ENCODE results near the gene MYL9. TPM values are rescaled to one million over a fixed set of nuclear protein-coding genes. Genes with fewer than 3 reads are reported as not detected.
"Not testable (repeated sequence)": the region's sequence is repeated elsewhere in the genome, so short reads cannot be mapped to it uniquely, and the experiment has no call there.

The MYL9 gene
- total and polyA plus RNA-seq, 2 donors: 42.6 to 3,492 TPM

DNA sequence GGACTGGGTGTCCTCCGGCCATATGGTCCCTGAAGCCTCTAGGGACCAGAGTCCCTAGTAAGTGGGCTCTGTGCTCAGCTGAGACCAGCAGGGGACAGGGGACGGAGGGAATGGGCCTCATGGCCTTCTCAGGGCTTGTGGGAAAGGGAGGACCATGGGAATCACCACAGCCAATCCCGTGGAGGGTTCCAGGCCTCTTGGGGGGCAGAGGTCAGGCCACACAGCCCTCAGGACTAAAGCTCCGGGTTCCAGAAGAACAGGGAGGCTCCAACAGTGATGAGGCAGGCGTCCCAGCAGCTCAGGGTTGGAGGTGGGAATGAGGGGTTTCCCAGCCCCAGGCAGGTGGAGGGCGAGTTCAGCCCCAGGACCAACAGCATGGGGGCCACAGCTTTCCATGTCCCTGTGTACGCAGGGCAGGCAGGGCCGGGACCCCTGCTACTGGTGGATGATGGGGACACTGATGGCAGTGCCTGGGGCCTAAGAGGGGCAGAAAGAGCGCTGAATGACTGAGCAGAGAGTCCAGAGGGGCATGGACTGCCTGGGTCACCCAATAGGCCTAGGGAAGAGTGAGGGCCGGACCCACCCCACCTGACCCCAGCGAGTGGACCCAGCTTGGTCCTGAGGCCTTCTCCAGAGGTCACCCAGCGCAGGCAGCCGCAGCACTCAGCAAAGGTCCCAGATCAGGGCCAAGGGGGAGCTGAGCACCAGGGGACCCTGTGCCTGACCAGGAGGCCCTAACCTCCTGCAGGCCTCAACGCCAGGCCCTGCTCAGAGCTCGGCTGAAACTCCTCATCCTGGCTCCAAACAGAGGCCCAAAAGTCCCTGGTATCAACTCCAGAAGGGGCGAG is 8.8 kb downstream of the MYL9 start:
- WGBS: 55% methylated on average over 16 of the region's 16 CpGs
- Histone ChIP-seq H3K4me3 (ENCODE audit: low read depth, low read length) (no peak overlapping the region), H3K27ac (ENCODE audit: low read depth) (no peak overlapping the region), H3K36me3 (ENCODE audit: insufficient read depth) (no peaks in the 10 kb centered on the region), H3K4me1 (ENCODE audit: insufficient read depth) (no peaks in the 10 kb centered on the region)
- no peak for DNase-seq (ENCODE audit: extremely low spot score)

DNA sequence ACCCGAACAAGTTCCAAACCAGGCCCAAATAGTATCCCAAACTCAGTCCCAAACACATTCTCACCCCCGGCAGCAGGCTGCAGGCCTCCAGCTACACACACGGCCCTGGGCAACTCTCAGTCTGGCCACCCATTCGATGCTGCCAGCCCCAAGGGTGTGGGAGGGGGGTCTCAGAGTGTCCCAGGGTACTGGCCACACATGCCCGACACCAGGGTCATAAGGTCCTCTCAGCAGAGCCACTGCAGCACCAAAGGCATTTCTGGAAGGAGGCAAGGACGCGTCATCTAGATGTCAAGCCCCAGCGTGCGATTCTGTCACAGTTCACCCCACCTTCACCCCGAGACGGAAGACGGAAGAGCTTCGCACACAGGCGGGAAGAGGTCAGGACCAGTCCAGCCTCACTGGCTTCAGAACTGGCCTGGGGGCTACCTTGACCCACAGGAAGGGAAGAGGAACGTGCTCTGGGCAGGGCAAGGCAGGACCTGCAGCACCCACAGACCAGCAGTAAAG is 9.5 kb downstream of the MYL9 start:
- no peak for DNase-seq (ENCODE audit: extremely low spot score)
- 39% methylated on average over 15 of the region's 15 CpGs for WGBS
- Histone ChIP-seq H3K4me1 (ENCODE audit: insufficient read depth) (no peaks in the 10 kb centered on the region), H3K36me3 (ENCODE audit: insufficient read depth) (no peaks in the 10 kb centered on the region), H3K4me3 (ENCODE audit: low read depth, low read length) (no peak overlapping the region), H3K27ac (ENCODE audit: low read depth) (no peak overlapping the region)

DNA sequence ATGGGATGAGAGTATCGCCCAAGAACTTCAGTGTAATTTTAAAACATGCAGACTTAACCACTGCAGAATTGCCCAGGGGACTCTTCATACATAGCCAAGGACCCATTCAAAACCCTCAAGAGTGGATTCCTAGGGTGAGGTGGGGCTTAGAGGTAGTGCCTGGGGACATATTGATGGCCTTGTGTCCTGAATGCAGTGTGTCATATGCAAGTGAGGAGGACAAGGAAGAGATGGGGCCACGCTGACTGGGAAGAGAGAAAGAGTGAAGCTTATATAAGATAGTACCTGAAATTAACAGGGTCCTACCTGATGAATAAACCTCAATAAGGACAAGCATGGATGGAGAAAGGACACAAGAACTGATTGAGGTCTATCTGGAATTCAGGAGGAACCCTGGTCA is 13.9 kb downstream of the MYL9 start:
- no peaks in the 10 kb centered on the region for H3K4me1 ChIP-seq (ENCODE audit: insufficient read depth)
- no peak for DNase-seq (ENCODE audit: extremely low spot score)
- WGBS: 94% methylated on average over 2 of the region's 2 CpGs
- no peak overlapping the region for H3K27ac ChIP-seq (ENCODE audit: low read depth)
- no peak overlapping the region for H3K4me3 ChIP-seq (ENCODE audit: low read depth, low read length)
- H3K36me3 ChIP-seq (ENCODE audit: insufficient read depth): no peaks in the 10 kb centered on the region

DNA sequence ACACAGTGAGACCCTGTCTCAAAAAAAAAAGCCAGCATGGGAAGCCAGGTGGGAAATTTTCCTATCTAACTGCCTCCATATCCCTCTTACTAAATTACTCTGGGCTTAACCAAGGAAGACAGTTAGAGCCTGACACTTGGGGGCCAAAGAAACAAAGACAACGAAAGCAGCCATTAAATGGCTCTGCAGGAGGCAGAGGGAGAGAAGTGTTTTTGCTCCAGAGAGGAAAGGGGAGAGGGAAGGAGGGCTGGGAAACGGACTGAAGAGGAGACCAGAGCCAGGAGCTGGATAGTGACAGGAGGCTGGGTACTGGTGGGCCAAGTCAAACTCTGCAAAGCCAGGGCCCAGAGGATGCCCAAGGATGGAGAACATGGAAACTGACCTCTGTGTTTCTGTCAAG is 21.4 kb downstream of the MYL9 start:
- Histone ChIP-seq H3K4me3 (ENCODE audit: low read depth, low read length) (no peak overlapping the region), H3K4me1 (ENCODE audit: insufficient read depth) (no peaks in the 10 kb centered on the region), H3K27ac (ENCODE audit: low read depth) (no peak overlapping the region), H3K36me3 (ENCODE audit: insufficient read depth) (no peaks in the 10 kb centered on the region)
- DNase-seq (ENCODE audit: extremely low spot score): no peak
- 72% methylated on average over 2 of the region's 2 CpGs for WGBS

DNA sequence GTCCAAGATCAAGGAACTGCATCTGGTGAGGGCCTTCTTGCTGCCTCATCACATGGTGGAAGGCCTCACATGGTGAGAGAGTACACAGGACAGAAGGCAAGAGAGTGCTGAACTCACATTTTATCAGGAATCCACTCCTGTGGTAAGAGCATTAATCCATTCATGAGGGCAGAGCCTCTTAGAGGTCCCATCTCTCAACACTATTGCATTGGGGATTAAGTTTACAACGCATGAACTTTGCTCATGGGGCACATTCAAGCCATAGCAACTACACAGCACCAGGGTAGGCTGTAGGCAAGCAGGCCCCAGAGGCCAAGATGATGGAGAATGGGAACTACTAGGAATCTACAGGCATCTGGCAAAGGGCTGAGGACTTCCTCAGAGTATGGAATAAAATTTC is 22.1 kb downstream of the MYL9 start:
- H3K27ac ChIP-seq (ENCODE audit: low read depth): no peak overlapping the region
- no peak for DNase-seq (ENCODE audit: extremely low spot score)
- 68% methylated on average over 1 of the region's 1 CpG for WGBS
- H3K4me1 ChIP-seq (ENCODE audit: insufficient read depth): no peaks in the 10 kb centered on the region
- no peaks in the 10 kb centered on the region for H3K36me3 ChIP-seq (ENCODE audit: insufficient read depth)
- no peak overlapping the region for H3K4me3 ChIP-seq (ENCODE audit: low read depth, low read length)

DNA sequence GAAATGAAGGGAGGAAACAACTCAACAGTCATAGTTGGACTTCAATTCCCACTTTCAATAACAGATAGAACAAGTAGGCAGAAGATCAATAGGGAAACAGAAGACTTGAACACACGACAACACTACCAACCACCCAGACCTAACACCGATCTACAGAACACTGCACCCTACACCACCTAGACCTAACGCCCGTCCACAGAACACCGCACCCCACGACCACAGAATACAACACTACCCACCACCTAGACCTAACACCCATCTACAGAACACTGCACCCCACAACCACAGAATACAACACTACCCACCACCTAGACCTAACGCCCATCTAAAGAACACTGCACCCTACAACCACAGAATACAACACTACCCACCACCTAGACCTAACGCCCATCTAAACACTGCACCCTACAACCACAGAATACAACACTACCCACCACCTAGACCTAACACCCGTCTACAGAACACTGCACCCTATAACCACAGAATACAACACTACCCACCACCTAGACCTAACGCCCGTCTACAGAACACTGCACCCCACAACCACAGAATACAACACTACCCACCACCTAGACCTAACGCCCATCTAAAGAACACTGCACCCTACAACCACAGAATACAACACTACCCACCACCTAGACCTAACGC is 22.9 kb downstream of the MYL9 start:
- H3K4me3 ChIP-seq (ENCODE audit: low read depth, low read length); H3K27ac ChIP-seq (ENCODE audit: low read depth); H3K36me3 ChIP-seq (ENCODE audit: insufficient read depth); DNase-seq (ENCODE audit: extremely low spot score); H3K4me1 ChIP-seq (ENCODE audit: insufficient read depth): not testable (repeated sequence)
- 95% methylated on average over 13 of the region's 13 CpGs for WGBS

DNA sequence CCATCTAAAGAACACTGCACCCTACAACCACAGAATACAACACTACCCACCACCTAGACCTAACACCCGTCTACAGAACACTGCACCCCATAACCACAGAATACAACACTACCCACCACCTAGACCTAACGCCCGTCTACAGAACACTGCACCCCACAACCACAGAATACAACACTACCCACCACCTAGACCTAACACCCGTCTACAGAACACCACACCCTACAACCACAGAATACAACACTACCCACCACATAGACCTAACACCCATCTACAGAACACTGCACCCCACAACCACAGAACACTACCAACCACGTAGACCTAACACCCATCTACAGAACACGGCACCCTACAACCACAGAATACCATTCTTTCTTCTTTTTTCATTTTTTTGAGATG is 23.4 kb downstream of the MYL9 start:
- H3K27ac ChIP-seq (ENCODE audit: low read depth); H3K4me1 ChIP-seq (ENCODE audit: insufficient read depth); H3K4me3 ChIP-seq (ENCODE audit: low read depth, low read length); H3K36me3 ChIP-seq (ENCODE audit: insufficient read depth); DNase-seq (ENCODE audit: extremely low spot score): not testable (repeated sequence)
- WGBS: 93% methylated on average over 6 of the region's 6 CpGs

DNA sequence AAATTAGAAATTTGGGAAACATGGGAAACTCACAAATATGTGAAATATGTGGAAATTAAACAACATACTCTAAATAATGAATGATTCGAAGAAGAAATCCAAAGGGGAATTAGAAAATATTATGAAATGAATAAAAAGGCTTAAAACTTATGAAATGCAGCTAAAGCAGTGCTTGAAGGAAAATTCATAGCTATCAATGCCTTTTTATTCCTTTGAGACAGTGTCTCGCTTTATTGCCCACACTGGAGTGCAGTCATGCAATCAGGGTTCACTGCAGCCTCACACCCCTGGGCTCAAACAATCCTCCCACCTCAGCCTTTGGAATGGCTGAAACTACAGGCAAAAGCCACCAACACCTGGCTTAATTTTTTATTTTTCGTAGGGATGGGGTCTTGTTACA is 24.2 kb downstream of the MYL9 start:
- 94% methylated on average over 3 of the region's 3 CpGs for WGBS
- DNase-seq (ENCODE audit: extremely low spot score): no peak
- Histone ChIP-seq H3K36me3 (ENCODE audit: insufficient read depth) (no peaks in the 10 kb centered on the region), H3K4me3 (ENCODE audit: low read depth, low read length) (no peak overlapping the region), H3K4me1 (ENCODE audit: insufficient read depth) (no peaks in the 10 kb centered on the region), H3K27ac (ENCODE audit: low read depth) (no peak overlapping the region)

DNA sequence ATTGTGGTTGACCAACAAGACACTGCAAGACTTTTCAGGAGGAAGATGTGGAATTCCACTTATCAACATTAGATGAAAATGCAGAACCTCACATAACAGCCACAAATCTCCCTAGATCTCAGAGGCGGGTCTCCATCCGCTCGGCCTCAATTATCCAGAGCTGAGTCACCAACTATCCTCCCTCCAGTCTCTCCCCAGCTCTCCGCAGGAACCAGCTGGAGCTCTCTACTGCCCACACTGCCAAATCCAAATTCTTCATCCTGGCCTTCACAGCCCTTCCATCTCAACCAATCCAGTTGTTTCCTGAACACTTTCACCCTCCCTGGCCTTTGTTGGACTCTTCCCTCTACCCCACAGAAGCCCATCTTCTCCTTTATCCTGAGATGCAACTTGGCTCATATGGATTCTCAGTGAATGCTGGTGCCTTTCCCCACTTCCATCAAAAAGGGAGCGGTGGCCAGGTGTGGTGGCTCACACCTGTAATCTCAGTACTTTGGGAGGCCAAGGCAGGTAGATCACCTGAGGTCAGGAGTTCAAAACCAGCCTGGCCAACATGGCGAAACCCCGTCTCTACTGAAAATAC is 28.6 kb downstream of the MYL9 start:
- DNase-seq (ENCODE audit: extremely low spot score): no peak
- Histone ChIP-seq H3K27ac (ENCODE audit: low read depth) (no peak overlapping the region), H3K4me3 (ENCODE audit: low read depth, low read length) (no peak overlapping the region), H3K36me3 (ENCODE audit: insufficient read depth) (no peaks in the 10 kb centered on the region), H3K4me1 (ENCODE audit: insufficient read depth) (no peaks in the 10 kb centered on the region)
- WGBS: 63% methylated on average over 7 of the region's 7 CpGs

DNA sequence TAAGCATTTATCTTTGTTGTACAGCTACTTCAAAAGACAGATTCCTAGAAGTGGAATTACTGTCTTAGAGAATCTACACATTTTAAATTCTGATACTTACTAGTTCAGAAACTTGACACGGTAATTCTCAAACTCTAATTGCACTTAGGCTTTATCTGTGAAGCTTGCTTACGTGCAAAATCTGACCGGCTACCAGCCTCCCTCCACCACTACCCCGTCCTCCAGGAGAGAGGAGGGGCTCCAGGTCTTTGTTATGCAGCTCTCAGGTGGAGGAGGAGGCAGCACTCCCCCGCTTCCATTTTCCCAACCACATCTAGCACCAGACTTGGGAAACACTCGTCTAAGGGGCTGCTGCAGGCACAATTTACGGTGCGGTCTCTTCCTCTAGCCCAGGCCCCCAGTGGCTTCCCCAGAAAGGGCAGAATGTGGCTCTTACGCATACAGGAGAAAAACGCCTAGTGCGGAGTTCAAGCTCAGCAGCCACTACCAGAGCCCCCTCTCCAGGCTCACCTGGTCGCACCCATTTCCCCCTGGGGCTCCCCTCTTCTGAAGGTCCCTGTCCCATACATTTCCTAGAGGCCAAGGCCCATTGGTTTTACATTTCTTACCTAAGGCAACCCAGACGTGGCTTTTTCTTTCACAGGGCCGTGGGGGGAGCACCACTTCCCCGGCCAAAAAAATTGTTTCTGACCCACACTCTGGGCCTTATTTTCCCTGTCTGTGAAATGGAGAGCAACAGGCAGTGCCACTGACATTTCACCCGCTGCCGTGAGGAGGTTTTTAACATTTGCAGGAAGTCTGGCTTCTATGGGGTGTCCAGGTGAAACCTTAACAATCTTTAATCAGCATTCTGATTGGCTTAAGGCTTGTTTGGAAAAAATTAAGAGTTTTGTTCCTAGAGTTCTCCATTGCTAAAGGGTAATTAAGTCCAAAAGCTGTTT is 30.5 kb downstream of the MYL9 start:
- Histone ChIP-seq H3K4me3 (ENCODE audit: low read depth, low read length) (no peak overlapping the region), H3K4me1 (ENCODE audit: insufficient read depth) (no peaks in the 10 kb centered on the region), H3K36me3 (ENCODE audit: insufficient read depth) (no peaks in the 10 kb centered on the region), H3K27ac (ENCODE audit: low read depth) (peak overlapping the region; percentile 87)
- WGBS: 67% methylated on average over 17 of the region's 17 CpGs
- DNase-seq (ENCODE audit: extremely low spot score): no peak

DNA sequence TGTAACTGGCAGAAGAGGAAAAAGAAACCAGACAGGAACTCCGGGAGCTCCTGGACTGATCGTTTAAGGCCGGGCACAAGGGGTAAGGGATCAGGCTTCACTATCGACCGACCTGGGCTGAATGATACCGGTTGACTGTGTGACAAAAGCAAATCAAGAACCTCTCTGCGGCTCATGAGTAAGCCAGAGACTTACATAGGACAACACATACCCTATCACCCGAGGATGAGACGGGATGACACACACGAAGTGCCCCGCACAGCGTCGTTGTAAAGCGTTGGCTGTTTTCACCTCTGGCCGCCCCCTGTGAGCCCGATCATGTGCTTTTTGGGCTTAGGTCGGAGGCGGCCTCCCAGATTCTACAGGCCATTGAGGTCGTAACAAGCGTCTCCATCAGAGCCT is 31.4 kb downstream of the MYL9 start:
- Histone ChIP-seq H3K36me3 (ENCODE audit: insufficient read depth) (no peaks in the 10 kb centered on the region), H3K4me1 (ENCODE audit: insufficient read depth) (no peaks in the 10 kb centered on the region), H3K4me3 (ENCODE audit: low read depth, low read length) (peak overlapping the region; percentile 83), H3K27ac (ENCODE audit: low read depth) (peak overlapping the region; percentile 87)
- no peak for DNase-seq (ENCODE audit: extremely low spot score)
- 19% methylated on average over 20 of the region's 20 CpGs for WGBS

DNA sequence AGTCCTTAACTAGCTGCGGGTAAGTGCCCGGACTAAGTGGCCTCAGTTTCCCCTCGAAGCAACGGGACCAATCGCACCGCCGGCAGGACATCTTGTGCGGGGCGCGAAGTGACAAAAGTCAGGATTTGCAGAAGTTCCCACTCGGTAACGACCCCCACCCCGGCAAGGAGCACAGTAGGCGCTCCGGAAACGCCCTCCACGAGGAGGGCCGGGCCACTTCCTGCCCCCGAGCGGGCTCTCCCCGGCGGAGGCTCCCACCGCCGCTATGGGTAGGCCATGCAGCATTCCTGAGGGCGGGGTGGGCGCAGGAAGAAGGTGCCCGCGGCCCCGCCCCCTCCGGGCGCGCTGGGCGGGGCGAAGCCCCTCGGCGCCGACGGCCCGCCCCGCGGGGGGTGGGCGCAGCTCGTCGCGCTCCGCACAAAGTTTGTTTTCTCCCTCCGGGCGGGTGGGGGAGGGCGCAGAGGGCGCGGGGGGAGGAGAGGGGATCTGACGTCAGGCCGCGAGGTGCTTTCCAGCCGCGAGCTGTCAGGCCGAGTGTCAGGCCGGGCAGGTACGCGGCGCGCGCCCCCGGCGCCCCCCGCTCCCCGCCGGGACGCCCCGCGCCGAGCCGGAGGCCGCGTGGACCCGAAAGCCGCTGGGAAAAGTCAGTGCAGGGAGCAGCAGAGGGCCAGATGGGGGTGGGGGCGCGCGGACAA is 31.9 kb downstream of the MYL9 start, which contains the start of gene TGIF2:
TGIF2 (plus strand) TSS at position 495 of the 695 bp plus-strand sequence. CDS start 5,178 bp downstream, outside the sequence.
- Histone ChIP-seq H3K27ac (ENCODE audit: low read depth) (peak within 1 kb of the TSS; percentile 98), H3K4me1 (ENCODE audit: insufficient read depth) (no peaks in the 10 kb centered on the region), H3K36me3 (ENCODE audit: insufficient read depth) (no peaks in the 10 kb centered on the region), H3K4me3 (ENCODE audit: low read depth, low read length) (peak within 1 kb of the TSS; percentile 83)
- peak; percentile 78 for DNase-seq (ENCODE audit: extremely low spot score)
- WGBS: 3% methylated on average over 77 of the region's 80 CpGs

All from urinary bladder (tissue), 4 donors.